ENCODE measurements around the gene RYR2.

Gene RYR2

DNA sequence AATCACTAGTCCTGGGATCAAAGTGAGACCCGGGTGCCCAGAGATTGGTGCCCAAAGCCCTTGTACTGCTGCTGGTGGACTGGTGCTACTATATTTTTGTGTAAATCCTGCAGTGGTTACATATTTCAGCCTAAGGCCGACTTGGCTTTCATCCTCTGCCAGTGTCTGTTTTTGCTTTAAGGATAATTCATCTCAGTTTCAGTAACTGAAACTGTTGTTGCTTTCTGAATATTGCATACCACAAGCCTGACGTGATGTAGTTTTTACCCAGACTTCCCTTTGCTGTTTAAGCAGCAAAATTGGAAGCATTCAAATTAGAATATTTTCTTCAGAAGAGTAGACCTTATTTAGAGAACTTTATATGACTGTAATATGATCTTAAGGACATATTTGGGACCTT is 341.8 kb downstream of the RYR2 start:
- no peak for DNase-seq

DNA sequence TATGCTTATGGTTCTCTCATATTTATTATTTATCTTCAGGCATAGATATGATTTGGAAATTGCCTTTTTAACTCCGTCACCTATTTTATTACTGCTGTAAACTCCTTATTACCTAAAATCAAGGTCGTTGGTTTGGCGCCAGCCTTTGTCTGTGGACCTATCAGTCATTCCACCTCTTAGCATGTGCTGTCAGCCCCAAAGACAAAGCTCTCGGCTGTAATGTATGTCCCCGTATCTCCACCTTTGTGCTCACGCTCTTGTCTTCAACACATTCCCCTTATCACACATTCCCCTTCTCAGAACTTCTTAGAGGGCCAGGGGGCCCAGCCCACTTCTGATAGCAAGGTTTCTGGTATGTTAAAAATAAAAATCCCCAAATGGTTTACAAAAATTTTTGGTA is 342.2 kb downstream of the RYR2 start:
- DNase-seq = no peak

DNA sequence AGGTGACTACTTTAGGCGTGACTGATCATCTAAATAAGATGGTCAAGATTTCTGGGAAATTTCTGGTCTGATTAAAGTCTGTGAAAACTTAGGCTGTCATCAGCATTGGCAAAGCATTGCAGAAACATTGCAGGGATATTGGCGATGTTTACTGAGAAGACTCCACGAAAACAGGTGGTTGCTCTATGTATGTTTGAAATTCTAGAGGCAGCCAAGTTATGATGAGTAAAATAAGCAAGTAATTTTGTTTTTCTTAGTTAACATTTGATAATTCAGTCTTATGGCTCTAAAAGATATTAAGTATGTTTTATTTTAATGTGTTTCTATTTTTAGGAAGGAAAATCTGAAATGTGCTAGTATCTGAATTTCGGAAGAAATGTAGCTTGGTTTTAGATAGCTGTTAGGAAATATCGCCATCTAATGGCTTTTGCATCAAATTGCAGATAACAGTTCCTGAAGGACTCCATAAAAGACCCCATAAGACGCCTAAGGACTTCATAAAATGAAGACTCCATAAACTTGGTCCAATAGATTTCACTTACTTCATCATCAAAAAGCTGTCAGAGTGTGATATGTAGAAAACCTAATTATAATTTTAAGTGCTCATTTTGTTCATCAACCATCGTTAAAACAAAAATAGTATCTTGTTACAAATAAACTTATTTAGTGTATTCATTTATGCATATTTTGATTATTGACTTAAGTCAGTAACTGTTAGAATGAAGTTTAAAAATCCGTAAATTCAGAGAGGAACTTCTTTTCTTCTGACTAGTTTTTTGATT is 344.6 kb downstream of the RYR2 start:
- no peak for DNase-seq

DNA sequence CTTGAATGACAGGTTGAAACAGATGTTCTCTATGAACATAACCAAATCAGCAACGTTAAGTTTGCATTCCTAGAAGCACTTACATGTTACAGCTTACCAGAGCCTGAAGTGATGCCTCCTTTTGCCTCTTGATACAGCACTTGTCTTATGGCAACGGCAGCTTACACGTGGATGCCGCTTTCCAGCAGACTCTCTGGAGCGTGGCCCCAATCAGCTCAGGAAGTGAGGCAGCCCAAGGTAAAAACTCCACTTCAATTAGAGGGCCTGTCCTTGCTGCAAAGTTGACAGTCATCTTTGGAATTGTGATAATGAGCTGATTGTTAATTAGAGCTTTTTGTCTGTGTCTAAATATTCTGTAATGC is 345.1 kb downstream of the RYR2 start:
- DNase-seq = no peak

DNA sequence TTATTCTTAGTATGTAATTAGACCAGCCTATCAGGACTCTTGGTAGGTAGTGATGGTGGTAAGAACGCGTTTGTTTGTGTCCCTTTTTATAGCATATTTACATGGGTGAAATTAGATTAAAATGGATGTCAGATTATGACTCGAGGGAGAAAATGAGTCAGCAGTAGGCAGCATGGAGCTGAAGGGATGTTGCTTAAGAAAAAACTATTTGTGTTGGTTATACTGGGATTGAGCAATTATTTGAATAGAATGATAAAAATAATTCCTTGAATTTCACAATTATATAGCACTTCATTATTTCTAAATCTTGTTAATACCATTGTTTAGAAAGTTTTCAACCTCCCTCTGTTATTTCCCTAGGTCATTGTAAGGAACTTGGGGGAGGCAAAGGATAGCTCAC is 348.8 kb downstream of the RYR2 start:
- DNase-seq = no peak

DNA sequence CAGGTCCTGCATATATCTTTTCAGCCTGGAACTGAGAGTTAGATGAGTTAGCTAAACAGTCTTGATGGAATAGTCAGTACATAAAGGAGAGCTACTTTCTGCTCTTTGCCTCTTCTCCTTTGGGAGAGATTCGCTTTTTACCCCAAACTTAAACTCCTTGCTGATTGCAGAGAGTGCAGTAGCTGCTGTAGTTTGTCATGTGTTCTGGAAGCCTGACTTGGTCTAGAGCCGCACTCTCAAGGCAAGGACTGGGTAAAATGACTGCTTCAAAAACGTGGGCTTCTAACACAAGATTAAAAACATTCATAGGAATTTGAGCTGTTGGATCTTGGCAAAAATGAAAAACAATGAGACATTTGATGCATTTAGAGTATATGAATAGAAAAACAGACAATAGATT is 351.6 kb downstream of the RYR2 start:
- no peak for DNase-seq

DNA sequence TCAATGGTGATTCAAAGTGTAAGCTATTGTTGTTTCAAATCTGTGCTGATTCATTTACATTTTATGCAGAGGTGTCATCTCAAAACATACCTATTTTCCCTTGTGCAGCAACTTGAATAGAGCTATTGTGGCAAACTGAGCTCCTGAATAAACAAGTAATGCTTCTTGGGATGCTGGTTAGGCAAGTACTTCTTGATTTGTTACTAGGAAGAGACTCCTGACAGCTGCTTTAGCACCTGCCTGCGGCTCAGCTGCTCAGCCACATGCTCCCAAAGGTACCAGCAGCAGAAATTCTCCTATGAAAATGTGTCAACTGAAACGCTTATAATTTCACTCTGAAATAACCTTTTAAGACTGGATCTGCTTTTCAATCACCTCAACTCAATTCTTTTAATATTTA is 352.3 kb downstream of the RYR2 start:
- DNase-seq = no peak

DNA sequence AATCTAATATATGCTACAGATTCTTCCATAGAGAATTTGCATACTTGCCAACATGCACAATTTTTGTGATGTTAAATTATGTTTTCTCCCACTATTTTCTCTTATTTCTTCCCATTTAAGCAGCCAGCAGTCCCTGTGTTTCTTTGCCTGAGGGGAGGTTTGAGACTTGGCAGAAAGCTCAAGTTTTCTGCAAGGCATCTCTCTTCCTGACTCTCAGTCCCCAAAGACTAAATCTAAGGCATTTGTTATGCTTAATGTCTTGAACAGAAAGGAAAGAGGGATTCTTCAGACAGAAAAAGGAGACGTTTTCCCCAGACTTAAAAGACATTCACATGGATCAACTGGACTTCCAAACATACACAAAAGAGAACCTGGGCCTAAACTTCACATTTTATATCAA is 354.4 kb downstream of the RYR2 start:
- no peak for DNase-seq

DNA sequence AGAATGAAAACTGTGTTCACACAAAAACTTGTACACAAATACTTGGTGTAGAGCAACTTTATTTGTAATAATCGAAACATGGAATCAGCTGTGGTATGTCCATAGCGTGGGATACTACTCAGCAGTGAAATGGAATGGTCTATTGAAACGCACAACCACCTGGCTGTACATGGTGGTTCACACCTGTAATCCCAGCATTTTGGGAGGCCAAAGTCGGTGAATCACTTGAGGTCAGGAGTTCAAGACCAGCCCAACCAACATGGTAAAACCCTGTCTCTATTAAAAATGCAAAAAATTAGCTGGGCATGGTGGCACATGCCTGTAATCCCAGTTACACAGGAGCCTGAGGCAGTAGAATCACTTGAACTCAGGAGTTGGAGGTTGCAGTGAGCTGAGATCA is 356.8 kb downstream of the RYR2 start:
- DNase-seq = no peak

DNA sequence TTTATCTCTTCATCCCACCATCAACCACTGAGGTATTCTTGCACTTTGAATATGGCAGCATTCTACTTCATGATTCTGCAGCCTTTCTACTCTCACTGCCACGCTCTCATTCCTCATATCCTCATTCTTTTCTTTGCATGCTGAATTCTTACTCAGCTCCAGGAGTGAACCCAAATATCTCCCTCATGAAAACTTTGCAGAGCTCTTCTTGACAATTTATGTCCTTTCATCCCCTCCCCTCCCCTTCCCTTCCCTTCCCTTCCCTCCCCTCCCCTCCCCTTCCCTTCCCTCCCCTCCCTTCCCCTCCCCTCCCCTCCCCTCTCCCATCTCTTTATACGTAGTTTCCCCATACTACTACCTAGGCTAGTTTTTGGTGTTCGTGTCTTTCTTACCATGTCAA is 363.9 kb downstream of the RYR2 start:
- DNase-seq = no peak

DNA sequence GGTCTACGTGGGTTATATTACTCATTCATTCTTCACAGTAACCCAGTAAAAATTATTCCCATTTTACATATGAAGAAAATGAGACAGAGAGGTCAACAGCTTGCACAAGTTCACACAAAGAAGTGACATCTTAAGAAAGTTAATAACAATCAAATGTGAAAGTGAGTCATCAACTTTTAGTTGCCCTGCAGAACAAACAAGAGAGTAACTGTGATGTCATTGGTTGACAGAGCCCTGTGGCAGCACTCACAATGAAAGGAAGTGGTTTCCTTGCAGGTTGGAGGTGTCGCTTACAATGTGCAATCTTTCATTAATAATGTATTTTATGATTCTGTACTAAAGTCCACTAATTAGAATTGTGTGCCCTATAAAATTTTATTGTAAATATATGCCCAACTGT is 369.6 kb downstream of the RYR2 start:
- no peak for DNase-seq

DNA sequence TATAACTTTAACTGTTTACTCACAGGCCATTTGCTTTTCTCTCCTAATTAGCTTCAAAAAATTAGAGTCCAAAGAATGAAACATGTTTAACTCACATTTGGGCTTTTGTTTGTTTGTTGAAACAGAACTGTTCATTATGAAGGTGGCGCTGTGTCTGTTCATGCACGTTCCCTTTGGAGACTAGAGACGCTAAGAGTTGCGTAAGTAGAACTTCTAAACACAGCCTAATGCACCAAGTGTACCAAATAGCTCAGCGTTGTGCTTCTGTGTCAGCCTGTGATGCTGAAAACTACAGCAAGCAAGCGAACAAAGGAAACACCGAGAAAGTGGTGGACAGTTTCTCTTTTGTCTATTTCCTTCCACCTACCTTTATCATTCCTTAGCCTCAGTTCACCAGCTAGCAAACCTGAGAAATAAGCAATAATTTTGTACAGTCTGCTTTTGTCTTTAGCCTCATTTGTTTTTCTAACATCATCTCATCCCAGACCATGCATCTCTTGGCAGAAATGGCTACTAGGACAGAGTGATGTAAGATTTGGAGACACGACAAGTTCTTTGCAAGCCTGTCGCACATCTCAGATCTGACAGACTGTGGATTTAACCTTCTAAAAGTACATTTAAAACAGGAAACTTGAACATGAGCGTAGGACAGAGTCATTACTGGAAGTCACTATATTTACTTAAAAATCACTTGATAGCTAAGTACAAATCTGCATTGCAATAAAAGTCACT is 375.1 kb downstream of the RYR2 start:
- DNase-seq = no peak

DNA sequence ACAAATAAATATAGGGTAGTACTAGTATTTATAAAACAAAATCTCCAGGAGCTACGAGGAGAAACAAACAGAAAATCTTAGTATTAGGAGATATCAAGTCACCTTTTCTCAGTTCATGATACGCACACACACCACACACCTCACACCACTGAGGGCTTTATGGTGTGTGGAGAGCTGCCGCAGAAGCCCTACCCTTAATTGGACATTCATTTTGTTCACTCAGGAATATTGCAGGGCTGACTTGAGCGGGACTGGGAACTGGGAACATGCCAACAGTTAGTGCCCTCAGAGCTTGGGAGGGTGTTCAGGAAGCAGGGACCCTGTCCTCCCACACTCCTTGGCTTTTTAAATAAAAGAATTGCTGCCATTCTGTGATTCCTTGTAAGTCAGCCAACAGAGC is 386.8 kb downstream of the RYR2 start:
- DNase-seq = no peak

DNA sequence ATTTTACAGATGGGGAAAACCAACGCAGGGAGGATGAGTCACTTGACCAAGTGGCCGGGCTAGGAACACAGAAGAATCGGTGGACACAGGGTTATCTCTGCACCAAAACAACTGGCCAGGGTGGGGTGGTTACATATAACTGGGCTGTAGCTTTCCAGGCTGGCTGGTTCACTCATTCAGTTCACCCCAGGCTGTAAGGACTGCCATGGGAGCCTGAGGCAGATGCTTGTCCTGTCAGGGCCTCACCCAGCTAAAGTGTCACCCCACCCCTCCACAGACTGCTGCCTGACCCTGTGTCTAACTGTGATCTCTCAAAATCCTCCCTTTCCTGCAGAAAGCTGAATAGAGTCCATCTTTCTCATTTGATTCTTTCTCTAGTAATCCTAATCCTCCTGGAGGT is 387.3 kb downstream of the RYR2 start:
- DNase-seq = no peak

DNA sequence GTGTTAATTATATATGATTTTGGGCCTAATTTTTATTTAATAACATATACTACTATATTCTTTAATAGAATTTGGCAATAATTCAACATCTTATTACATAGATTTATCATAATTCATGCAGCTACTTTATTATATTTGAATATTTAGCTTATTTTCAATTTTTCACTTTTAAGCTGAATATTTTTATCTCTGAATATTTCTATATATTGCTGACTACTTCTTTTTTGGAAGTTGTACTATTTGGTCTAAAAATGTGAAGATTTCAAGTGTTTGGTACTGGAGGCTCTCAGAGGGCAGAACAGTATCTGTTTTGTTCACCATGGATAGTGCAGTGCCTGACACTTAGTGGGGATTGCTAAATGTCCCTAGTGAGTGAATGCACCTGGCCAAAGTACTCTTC is 389.5 kb downstream of the RYR2 start:
- no peak for DNase-seq

DNA sequence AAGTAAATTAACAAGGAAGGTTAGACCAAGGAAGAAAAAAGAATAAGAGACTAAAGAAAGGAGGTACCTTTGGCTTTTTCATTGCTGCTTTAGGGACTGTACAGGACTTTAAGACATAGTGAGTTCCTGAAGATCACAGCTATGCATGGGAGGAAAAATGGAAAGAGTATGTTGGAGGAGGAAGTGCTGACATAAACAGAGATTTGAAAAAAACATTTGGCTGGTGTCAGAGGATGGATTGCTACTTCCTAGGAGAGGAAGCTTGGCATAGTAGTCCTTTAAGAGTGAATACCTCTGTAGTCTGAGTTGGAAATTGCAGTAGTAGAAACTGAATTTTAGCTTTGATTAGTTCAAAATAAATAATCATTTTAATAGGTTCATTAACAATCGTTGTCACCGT is 398.4 kb downstream of the RYR2 start:
- DNase-seq = no peak

DNA sequence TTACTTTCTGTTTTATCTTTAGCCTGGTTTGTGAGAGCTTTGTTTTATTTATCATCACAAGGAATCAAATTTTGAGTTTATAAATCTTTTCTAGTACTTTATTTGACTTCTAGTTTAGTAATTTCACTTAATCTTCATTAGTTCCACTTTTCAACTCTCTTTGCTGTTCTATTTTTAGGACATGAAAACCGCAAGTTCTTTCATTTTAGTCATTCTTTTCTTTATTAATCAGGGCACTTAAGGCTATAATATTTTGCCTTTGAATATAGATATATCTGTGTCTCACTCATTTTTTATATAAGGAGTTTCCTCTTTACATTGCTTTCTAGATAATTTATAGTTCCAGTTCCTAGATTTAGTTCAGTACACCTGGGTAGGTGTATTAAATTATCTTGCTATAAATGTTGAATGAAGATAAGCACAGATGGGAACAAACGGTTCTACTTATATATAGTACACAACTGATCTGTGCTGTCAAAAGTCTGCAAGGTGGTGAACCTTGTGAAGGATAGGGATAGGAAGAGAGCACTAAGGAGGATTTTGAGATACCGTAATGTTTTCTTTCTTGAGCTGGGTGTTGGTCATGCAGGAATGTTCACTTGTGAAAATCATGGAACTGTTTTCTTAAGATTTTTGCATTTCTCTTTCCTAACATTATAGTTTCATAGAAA is 402.3 kb downstream of the RYR2 start:
- DNase-seq = no peak

DNA sequence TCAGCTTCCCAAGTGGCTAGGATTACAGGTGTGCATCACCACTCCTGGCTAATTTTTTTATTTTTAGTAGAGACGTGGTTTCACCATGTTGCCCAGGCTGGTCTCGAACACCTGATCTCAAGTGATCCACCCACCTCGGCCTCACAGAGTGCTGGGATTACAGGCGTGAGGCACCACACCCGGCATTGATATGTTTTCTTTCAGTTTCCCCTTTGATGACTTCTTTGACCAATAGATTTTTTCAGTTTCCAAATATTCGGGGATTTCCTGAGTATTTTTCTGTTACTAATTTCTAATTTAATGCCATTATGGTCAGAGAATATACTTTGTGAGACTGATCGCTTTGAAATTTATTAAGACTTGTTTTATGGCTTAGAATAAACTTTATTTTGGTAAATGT is 406.1 kb downstream of the RYR2 start:
- no peak for DNase-seq

DNA sequence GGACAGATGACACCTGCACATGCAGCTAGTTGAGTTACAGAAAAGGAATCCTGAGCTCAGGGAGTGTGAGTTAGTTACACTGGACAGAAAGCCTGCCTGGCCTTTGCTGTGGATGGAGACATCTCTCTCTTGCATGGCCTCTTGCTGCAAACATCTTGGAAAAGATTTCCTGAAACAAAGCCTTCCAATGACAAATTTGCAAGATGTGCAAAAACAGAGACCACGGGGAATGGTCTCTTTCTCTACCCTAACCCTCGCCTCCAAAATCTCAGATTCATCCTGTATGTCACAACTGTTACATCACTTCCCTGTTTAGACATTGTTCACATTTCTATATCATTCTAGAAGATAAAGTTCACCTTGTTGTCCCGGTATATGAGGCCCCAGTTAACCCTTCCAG is 415.6 kb downstream of the RYR2 start:
- no peak for DNase-seq

DNA sequence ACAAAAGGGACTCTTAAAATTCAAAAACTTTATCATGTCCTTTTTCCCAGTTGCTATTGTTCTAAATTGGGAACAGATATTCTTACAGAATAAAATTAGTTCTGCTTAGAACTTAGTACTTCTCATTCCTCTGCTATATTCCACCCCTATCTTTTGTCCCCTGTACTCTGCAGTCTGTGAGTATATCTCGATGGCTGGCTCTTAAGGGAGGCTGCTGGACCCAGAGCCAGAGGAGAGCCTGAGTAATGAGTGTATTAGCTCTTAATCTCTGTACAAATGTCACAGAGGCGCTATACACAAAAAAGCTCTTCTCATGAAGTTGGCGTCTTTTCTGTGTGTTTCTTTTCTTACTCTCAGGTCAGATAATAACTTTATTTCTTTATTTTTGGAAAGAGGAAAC is 425.3 kb downstream of the RYR2 start:
- DNase-seq = no peak

DNA sequence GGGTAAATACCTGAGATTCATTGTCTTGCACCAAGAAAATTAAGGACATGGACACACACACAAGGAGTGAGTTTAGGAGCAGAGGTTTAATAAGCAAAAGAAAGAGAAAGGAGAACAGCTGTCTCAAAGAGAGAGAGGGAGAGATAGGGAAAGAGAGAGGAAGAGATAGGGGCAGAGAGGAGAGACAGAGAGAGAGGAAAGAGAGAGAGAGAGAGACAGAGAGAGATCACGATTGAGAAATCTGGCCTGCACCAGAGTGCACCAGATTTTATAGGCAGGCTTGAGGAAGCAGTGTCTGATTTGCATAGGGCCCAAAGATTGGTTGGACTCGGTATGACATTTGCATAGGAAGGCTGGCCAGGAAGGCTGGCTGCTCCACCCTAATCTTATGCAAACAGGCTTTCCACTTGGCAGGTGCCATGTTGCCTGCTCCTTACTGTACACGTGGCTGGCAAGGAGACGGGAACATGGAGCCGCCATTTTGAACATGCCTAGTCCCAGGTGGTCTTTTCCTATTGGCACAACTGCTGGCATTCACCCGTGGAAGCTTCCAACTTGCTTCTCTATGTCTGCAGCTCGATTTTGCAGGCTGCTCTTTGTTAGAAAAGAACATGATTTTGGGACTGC is 428.8 kb downstream of the RYR2 start:
- no peak for DNase-seq

DNA sequence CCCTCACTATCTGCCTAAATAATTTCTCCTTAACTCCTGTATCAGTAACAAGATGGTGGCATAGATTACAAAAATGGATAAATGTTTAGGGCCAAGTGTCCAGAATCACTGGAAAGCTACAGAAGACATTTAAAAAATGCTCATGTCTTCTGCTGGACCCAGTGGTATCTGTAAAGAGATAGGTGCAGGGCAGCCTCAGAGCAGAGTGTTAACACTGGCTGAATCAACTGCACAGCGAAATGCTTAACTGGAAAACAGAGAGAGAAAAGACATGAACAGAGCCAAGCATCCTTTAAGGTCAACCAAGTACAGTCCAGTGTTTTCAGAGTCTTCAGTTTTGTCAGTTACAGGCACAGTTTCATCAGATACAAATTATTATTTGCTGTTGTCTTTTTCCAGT is 429.4 kb downstream of the RYR2 start:
- DNase-seq = no peak

DNA sequence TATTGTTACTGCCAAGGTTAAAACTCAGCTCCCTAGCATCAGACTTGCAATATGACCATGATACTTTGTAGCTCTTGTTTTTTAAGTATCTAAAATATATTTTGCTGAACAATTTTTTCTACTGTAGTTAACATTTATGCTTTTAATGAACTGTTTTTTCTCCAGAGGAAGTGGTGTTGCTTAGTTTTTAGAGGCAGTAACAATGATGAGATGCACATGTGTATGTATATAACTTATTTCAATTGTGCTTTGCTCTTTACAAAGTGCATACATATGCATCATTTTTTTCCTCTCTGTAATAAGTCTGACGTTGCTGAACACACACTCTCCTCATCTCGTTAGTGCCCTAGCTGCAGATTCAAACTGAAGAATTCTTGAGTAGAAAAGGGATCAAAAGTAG is 430.0 kb downstream of the RYR2 start:
- DNase-seq = no peak

DNA sequence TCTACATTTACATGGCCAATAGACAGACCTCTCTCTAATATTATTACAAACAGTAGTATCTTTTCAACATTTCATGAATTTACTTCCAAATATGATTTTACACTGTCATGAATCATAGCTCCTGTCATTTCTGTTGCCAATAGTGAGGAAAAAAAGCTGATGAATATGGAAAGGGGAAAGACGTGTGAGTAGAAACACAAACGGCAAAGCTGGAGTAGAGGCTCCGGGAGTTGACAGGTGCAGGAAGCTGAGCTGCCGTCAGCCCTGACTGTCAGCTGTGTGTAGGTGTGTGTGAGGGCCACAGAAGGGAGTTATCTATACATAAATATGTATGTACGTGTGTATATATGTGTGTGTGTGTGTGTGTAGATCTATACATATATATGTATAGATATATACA is 431.9 kb downstream of the RYR2 start:
- DNase-seq = no peak

Measured in NCI-H2029 (cell line).